Natural killer cell (primary cell): Measurements from ENCODE around the gene DENND1A. TPM values are rescaled to one million over a fixed set of nuclear protein-coding genes. Genes with fewer than 3 reads are reported as not detected.

Source experiments
- ATAC-seq, 3 donors: fragments of 150-1000 bp in 2 of 3; fragments of 200-7000 bp in 1 of 3; cut with Tn5 transposase; 1 replicate in 1 of 3; 2 replicates in 2 of 3; pipeline ENCODE4 v1.10.0; 2021; ENCODE audit warnings: mild to moderate bottlenecking in 2 of 3, moderate library complexity in 2 of 3
- DNase-seq, 2 donors: peaks; one replicate each; pipeline versions ENCODE4 v3.0.0 to v3.0.0-alpha.2; 2013 to 2021; ENCODE audit warnings: mixed read lengths in 1 of 2
- H3K27ac ChIP-seq: one replicate; pipeline ENCODE4 v1.5.1; 2013; ENCODE audit warnings: mild to moderate bottlenecking, low read length
- H3K27me3 ChIP-seq: one replicate; pipeline ENCODE4 v1.6.1; 2013; ENCODE audit warnings: low read length; ENCODE audit not compliant: control insufficient read depth, insufficient read depth
- H3K36me3 ChIP-seq: one replicate; pipeline ENCODE4 v1.6.1; 2013; ENCODE audit warnings: low read length; ENCODE audit not compliant: control insufficient read depth, insufficient read depth
- H3K4me1 ChIP-seq: one replicate; pipeline ENCODE4 v1.6.1; 2013; ENCODE audit warnings: low read length; ENCODE audit not compliant: control insufficient read depth, insufficient read depth
- H3K4me3 ChIP-seq: one replicate; pipeline ENCODE4 v1.5.1; 2013; ENCODE audit warnings: low read length
- H3K9me3 ChIP-seq: one replicate; pipeline ENCODE4 v1.6.1; 2013; ENCODE audit warnings: low read length; ENCODE audit not compliant: control insufficient read depth, insufficient read depth
- H3K27ac Mint-ChIP-seq, 2 donors: one replicate each; pipeline ENCODE4 v1.8.0; 2022; ENCODE audit warnings: mild to moderate bottlenecking in 2 of 2, mixed read lengths in 2 of 2, moderate library complexity in 1 of 2
- H3K27me3 Mint-ChIP-seq, 2 donors: one replicate each; pipeline ENCODE4 v1.8.0; 2022; ENCODE audit warnings: low read depth in 2 of 2, mixed read lengths in 2 of 2
- H3K36me3 Mint-ChIP-seq: one replicate; pipeline ENCODE4 v1.8.0; 2022; ENCODE audit warnings: mixed read lengths
- H3K4me1 Mint-ChIP-seq, 2 donors: one replicate each; pipeline ENCODE4 v1.8.0; 2022; ENCODE audit warnings: mixed read lengths in 2 of 2
- H3K4me3 Mint-ChIP-seq: one replicate; pipeline ENCODE4 v1.8.0; 2022; ENCODE audit warnings: mild to moderate bottlenecking, moderate library complexity, mixed read lengths
- H3K9me3 Mint-ChIP-seq, 2 donors: one replicate each; pipeline ENCODE4 v1.8.0; 2022; ENCODE audit warnings: mixed read lengths in 2 of 2
- WGBS: methylation state at CpG from one replicate; pipeline ENCODE4 v1.1.7; 2013; ENCODE audit warnings: missing lambda C conversion rate; ENCODE audit not compliant: insufficient coverage; 5-methylcytosine and 5-hydroxymethylcytosine counted together
- intact Hi-C: fragments of 100-400 bp; cut with micrococcal nuclease; formaldehyde crosslinking; loops from one replicate; pipeline ENCODE4 v1.14.2; 2022
- total RNA-seq, 4 donors: library from RNA; stranded (reverse); fragments of 120-200 nt in 1 of 4; gene quantifications; one replicate each; pipeline versions ENCODE4 v1.2.3 to v1.2.4, GENCODE V29; 2013 to 2022
- TF ChIP-seq, protein P1 (sequence below): fragments of 200-600 bp; IDR thresholded peaks from one replicate; pipeline ENCODE4 v1.8.0; 2022; ENCODE audit warnings: antibody characterized with exemption

Gene DENND1A
- total RNA-seq, 3 donors from 2014 or later (not counting 1 experiment from before 2014, with no cell fraction given), result 27.8 to 37.6 (median 30.9) TPM

DNA sequence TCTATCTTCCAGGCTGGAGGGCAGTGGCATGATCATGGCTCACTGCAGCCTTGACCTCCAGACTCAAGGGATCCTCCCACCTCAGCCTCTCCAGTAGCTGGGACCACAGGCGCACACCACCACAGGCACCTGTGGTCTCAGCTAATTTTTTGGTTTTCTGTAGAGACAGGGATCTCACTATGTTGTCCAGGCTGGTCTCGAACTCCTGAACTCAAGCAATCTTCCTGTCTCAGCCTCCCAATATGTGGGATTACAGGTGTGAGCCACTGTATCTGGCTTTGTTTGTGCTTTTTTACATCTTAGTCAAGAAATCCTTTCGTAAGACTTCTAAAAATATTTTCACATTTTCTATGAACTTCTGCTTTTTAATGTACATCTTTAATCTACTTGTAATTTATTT is 116.9 kb downstream of the DENND1A start:
- Mint-ChIP-seq H3K36me3 (no peaks in the 10 kb centered on the region), H3K9me3 (no peaks in the 10 kb centered on the region)
- H3K27ac ChIP-seq, result no peak overlapping the region

DNA sequence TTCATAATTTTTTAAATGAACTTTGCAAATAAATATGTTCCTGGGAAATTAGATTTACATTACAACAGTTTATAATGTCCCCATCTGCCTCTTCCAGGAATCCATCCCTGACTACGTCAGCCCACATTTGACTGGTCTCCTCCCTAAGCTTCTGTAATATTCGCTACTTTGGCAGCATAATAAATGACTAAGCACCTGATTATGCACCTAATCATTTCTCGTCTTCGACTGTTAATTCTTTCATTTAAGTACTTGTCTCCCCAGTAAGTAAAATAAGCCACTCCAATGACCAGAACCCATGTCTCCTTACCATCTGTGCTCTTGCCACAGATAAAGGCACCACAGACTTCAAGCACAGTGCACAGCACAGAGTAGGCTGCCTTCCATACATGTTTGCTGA is 122.7 kb downstream of the DENND1A start:
- intact Hi-C loops, result no loop called here
- 95% methylated on average over 4 of the region's 4 CpGs for WGBS
- no peaks in the 10 kb centered on the region for H3K27me3 ChIP-seq
- no peaks in the 10 kb centered on the region for H3K9me3 ChIP-seq
- no peak overlapping the region for H3K27ac ChIP-seq
- DNase-seq, result no peak
- no peak for ATAC-seq
- no peak overlapping the region for H3K4me3 ChIP-seq
- Mint-ChIP-seq H3K27ac (no peak overlapping the region), H3K9me3 (no peaks in the 10 kb centered on the region), H3K4me1 (no peaks in the 10 kb centered on the region), H3K36me3 (no peaks in the 10 kb centered on the region), H3K4me3 (no peak overlapping the region), H3K27me3 (no peaks in the 10 kb centered on the region)
- TF ChIP-seq, protein P1, sequence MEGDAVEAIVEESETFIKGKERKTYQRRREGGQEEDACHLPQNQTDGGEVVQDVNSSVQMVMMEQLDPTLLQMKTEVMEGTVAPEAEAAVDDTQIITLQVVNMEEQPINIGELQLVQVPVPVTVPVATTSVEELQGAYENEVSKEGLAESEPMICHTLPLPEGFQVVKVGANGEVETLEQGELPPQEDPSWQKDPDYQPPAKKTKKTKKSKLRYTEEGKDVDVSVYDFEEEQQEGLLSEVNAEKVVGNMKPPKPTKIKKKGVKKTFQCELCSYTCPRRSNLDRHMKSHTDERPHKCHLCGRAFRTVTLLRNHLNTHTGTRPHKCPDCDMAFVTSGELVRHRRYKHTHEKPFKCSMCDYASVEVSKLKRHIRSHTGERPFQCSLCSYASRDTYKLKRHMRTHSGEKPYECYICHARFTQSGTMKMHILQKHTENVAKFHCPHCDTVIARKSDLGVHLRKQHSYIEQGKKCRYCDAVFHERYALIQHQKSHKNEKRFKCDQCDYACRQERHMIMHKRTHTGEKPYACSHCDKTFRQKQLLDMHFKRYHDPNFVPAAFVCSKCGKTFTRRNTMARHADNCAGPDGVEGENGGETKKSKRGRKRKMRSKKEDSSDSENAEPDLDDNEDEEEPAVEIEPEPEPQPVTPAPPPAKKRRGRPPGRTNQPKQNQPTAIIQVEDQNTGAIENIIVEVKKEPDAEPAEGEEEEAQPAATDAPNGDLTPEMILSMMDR, result no peak
- no peaks in the 10 kb centered on the region for H3K36me3 ChIP-seq
- no peaks in the 10 kb centered on the region for H3K4me1 ChIP-seq

More for the DNA sequence above, 116.9 kb downstream of the DENND1A start:
- 90% methylated on average over 2 of the region's 3 CpGs for WGBS
- no peaks in the 10 kb centered on the region for H3K27me3 ChIP-seq
- no peaks in the 10 kb centered on the region for H3K36me3 ChIP-seq
- peaks cover 4 to 7% of the 10 kb centered on the region in 2 donors for H3K4me1 Mint-ChIP-seq
- no peaks in the 10 kb centered on the region for H3K9me3 ChIP-seq
- no peak overlapping the region for H3K27ac Mint-ChIP-seq
- no peak for DNase-seq
- H3K4me3 ChIP-seq, result no peak overlapping the region
- no peaks in the 10 kb centered on the region for H3K4me1 ChIP-seq
- no peak overlapping the region for H3K4me3 Mint-ChIP-seq
- intact Hi-C loops, result no loop called here
- ATAC-seq, result no peak
- H3K27me3 Mint-ChIP-seq, result no peaks in the 10 kb centered on the region
- TF ChIP-seq, protein P1, result no peak

DNA sequence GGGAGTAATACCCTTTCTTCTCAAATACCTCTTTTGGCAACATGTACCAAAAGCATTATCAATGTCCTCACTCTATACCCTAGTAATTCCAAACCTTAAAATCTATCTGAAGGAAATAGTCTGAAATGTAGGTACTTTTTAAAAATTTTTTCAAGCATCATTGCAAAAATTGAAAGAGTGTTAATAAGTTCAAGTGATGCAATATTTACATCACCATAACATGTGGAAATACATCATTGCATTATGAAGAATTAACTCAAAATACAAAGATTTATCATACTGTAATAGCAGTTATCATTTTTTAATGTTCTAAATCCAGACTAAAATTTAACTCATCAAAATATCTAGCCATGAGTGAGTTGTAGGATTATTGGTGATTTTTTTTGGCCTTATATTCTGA is 123.1 kb downstream of the DENND1A start:
- ATAC-seq, result no peak
- intact Hi-C loops, result no loop called here
- no peaks in the 10 kb centered on the region for H3K36me3 ChIP-seq
- no peaks in the 10 kb centered on the region for H3K9me3 ChIP-seq
- H3K27ac ChIP-seq, result no peak overlapping the region
- Mint-ChIP-seq H3K36me3 (no peaks in the 10 kb centered on the region), H3K27ac (no peak overlapping the region), H3K9me3 (no peaks in the 10 kb centered on the region), H3K4me3 (no peak overlapping the region), H3K4me1 (no peaks in the 10 kb centered on the region), H3K27me3 (no peaks in the 10 kb centered on the region)
- no peaks in the 10 kb centered on the region for H3K27me3 ChIP-seq
- no peaks in the 10 kb centered on the region for H3K4me1 ChIP-seq
- TF ChIP-seq, protein P1, result no peak
- H3K4me3 ChIP-seq, result no peak overlapping the region
- DNase-seq, result no peak

DNA sequence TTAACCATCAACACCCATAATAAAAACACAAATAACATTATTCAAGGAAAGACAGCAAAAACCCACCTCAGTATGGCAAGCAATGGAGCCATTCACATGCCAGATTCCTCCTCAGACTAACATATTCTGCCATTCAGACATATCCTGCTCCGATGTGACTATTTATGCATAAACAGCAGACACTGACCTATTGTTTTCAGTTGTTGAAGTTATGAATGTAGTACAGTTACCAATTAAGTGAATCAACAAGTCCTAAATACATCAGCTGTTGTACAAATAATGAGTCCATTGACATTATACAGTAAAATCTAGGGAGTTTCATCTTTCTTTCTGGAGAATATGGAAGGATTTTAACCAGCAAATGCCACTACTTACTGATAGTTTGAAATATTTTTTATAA is 131.7 kb downstream of the DENND1A start:
- Histone ChIP-seq H3K4me3 (no peak overlapping the region), H3K9me3 (no peaks in the 10 kb centered on the region), H3K4me1 (no peaks in the 10 kb centered on the region), H3K36me3 (no peaks in the 10 kb centered on the region), H3K27me3 (no peaks in the 10 kb centered on the region), H3K27ac (no peak overlapping the region)
- no peak overlapping the region for H3K4me3 Mint-ChIP-seq
- intact Hi-C loops, result no loop called here
- ATAC-seq, result no peak
- no peaks in the 10 kb centered on the region for H3K9me3 Mint-ChIP-seq
- WGBS, result no CpG with 5 or more reads among the region's 1 CpG
- TF ChIP-seq, protein P1, result no peak
- H3K27me3 Mint-ChIP-seq, result no peaks in the 10 kb centered on the region
- no peak overlapping the region for H3K27ac Mint-ChIP-seq
- no peak for DNase-seq
- no peaks in the 10 kb centered on the region for H3K36me3 Mint-ChIP-seq
- peaks cover 17 to 23% of the 10 kb centered on the region in 2 donors for H3K4me1 Mint-ChIP-seq
